IPS-18a (cell line): Measurements from ENCODE around the gene MLYCD.

ENCODE experiments used
- H3K27ac ChIP-seq: one replicate; pipeline ENCODE4 v1.5.1; 2013; ENCODE audit warnings: low read length
- H3K27me3 ChIP-seq: one replicate; pipeline ENCODE4 v1.6.1; 2013; ENCODE audit warnings: mild to moderate bottlenecking, low read length; ENCODE audit not compliant: control insufficient read depth, insufficient read depth
- H3K36me3 ChIP-seq: one replicate; pipeline ENCODE4 v1.6.1; 2013; ENCODE audit warnings: low read depth, low read length; ENCODE audit not compliant: control insufficient read depth
- H3K4me1 ChIP-seq: one replicate; pipeline ENCODE4 v1.6.1; 2013; ENCODE audit warnings: low read depth, low read length; ENCODE audit not compliant: control insufficient read depth
- H3K4me3 ChIP-seq: one replicate; pipeline ENCODE4 v1.5.1; 2013; ENCODE audit warnings: low read length
- H3K9ac ChIP-seq: one replicate; pipeline ENCODE4 v1.6.1; 2013; ENCODE audit warnings: mild to moderate bottlenecking, low read length, moderate library complexity
- H3K9me3 ChIP-seq: one replicate; pipeline ENCODE4 v1.6.1; 2013; ENCODE audit warnings: low read depth, low read length; ENCODE audit not compliant: control insufficient read depth

MLYCD gene

DNA sequence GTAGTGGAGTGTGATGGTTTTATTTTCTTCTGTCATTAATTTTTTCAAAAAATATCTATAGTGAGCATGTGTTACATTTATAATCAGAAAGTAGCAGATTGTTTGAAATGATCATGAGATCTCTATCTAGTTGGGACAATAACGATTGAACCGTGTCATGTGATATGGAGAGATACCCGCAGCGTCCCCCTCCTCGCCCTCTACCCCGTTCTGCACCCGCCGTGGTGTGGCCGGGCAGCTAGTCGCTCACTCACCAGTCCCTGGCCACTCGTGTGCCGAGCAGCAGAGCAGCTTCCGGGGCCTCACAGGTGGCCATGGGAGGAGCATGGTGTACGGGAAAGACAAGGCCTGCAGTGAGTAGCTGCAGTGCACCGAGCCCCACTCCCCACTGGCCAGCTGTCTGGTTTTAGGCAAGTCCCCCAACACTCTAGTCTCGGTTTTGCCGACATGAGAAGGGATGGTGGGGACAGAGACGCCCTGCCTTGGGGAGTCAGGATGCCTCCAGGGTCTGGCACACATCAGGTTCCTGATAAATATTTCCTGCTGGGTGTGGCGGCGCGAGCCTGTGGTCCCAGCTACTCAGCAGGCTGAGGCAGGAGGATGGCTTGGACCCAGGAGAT lies 15.3 kb downstream of the MLYCD start:
- Histone ChIP-seq H3K27me3 (no peaks in the 10 kb centered on the region), H3K4me1 (no peaks in the 10 kb centered on the region), H3K36me3 (peaks cover 23% of the 10 kb centered on the region), H3K9me3 (no peaks in the 10 kb centered on the region), H3K27ac (no peak overlapping the region), H3K4me3 (no peak overlapping the region), H3K9ac (no peak overlapping the region)

DNA sequence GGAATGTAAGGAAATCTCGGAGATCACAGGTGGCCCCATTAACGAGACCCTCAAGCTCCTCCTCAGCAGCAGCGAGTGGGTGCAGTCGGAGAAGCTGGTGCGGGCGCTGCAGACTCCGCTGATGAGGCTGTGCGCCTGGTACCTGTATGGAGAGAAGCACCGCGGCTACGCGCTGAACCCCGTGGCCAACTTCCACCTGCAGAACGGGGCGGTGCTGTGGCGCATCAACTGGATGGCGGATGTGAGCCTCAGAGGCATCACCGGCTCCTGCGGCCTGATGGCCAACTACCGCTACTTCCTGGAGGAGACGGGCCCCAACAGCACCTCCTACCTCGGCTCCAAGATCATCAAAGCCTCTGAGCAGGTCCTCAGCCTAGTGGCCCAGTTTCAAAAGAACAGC lies 16.2 kb downstream of the MLYCD start:
- H3K4me1 ChIP-seq = no peaks in the 10 kb centered on the region
- H3K27me3 ChIP-seq = no peaks in the 10 kb centered on the region
- no peak overlapping the region for H3K9ac ChIP-seq
- no peak overlapping the region for H3K27ac ChIP-seq
- H3K9me3 ChIP-seq = no peaks in the 10 kb centered on the region
- H3K36me3 ChIP-seq = peaks cover 29% of the 10 kb centered on the region
- H3K4me3 ChIP-seq = no peak overlapping the region

DNA sequence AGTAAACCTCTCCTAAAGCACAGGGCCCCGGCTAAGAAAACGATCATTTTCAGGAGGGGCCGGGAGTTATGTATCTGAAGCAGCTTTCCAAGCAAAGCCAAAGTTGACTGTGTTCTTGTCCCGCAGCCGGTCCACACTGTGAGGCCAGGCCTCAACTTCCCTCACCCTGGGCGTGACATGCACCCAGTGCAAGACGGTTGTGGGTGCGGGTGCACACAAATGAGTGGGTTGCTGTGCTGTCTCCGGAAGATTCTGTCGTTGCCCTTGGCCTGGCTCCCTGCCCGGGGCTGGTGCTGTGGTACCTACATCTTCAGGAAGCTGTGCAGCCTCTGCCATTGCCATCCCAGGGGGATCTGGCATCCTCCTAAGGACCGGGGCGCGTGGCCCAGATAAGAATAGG lies 16.6 kb downstream of the MLYCD start:
- no peak overlapping the region for H3K9ac ChIP-seq
- peaks cover 29% of the 10 kb centered on the region for H3K36me3 ChIP-seq
- H3K27me3 ChIP-seq = no peaks in the 10 kb centered on the region
- H3K4me3 ChIP-seq = no peak overlapping the region
- no peak overlapping the region for H3K27ac ChIP-seq
- H3K9me3 ChIP-seq = no peaks in the 10 kb centered on the region
- H3K4me1 ChIP-seq = no peaks in the 10 kb centered on the region

DNA sequence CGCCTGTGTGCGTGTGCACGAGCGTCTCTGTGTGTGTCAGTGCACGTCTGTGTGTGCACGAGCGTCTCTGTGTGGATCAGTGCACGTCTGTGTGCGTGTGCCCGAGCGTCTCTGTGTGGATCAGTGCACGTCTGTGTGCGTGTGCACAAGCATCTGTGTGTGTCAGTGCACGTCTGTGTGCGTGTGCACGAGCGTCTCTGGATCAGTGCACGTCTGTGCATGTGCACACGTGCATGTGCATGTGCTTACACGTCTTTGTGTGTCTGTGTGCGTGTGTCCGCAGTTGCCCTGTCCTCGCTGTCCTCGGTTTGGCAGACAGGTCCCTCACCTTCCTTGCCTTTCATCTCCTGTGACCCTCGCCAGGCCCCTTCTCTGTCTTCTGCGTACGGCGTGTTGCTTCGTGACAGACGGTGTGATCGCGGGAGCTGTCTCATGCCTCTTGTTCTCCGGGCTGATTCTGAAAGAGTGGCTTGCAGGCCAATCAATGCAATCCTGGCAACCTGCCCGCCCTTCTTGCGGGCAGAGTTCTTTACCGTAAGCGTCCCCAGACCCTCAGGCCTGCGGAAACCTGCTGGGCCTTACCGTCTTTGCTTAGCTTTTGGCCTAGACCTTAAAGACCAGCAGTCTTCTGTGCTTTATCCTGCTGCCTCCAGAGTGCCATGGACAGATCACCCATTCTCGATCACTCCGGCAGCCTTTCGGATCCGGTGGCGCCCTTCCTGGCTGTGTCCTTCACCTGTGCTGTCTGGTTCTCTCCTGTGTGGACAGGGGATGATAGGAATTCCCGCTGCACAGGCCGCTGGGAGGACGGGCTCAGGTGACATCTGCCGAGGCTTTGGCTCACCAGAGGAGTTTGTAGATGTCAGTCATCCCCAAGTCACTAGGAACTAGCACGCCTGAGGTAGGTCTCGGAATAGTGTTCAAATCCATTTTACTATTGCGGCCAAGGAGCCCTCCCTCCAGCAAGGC lies 18.5 kb downstream of the MLYCD start:
- Histone ChIP-seq H3K9ac (no peak overlapping the region), H3K36me3 (peaks cover 28% of the 10 kb centered on the region), H3K4me1 (no peaks in the 10 kb centered on the region), H3K4me3 (no peak overlapping the region), H3K27me3 (no peaks in the 10 kb centered on the region), H3K9me3 (no peaks in the 10 kb centered on the region), H3K27ac (no peak overlapping the region)

DNA sequence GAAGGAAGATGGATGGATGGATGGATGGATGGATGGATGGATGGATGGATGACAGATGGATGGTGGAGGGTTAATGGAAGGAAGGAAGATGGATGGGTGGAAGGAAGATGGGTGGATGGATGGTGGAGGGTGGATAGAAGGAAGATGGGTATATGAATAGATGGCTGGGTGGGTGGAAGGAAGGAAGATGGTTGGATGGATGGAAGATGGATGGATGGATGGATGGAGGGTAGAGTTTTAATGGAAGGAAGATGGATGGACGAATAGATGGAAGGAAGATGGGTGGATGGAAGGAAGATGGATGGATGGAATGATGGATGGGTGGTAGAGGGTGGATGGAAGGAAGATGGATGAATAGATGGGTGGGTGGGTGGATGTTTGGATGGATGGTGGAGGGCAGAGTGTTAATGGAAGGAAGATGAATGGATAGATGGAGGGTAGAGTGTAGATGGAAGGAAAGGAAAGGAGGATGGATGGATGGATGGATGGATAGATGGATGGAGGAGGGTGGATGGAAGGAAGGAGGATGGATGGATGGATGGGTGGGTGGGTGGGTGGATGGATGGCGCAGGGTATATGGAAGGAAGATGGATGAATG lies 22.1 kb downstream of the MLYCD start:
- Histone ChIP-seq H3K9me3 (no peaks in the 10 kb centered on the region), H3K4me1 (no peaks in the 10 kb centered on the region), H3K27me3 (no peaks in the 10 kb centered on the region), H3K9ac (no peak overlapping the region), H3K27ac (no peak overlapping the region), H3K36me3 (peaks cover 19% of the 10 kb centered on the region), H3K4me3 (no peak overlapping the region)

DNA sequence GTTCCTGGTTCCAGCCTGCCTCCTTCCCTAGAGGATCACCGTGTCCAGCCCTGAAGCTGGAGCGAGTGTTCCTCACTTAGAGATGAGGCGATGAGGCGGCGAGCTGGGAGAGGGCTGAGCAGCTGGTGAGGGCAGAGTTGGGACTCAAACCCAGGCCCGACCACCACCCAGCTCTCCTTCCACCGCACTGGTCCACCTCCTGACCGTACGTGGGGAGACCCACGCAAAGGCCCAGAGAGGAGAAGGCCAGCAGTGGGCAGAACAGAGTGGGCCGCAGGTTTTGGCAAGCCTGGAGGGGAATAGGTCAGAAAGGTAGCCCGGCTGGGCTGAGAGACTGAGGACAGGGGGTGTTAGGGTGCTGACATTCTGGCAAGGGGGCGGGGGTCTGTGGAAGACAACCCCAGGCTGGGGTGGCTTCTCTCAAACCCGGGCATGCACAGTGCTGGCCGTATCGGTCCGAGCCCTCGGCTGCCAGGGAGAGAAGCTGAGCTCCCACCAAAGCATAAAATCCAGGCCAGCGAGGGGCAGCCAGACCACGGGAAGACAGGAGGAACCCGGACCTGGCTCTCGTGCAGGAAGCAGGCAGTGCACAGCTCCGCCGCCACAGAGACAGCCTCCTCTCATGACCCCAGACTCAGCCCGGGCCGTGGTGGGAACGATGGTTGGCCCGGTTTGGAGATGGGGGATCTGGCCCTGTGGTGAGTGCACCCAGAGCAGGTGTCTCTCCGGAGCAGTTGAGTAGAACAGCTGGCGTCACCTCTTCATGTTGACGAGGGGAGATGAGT lies 24.9 kb downstream of the MLYCD start:
- Histone ChIP-seq H3K4me3 (no peak overlapping the region), H3K27me3 (no peaks in the 10 kb centered on the region), H3K27ac (no peak overlapping the region), H3K9me3 (no peaks in the 10 kb centered on the region), H3K36me3 (peaks cover 10% of the 10 kb centered on the region), H3K9ac (no peak overlapping the region), H3K4me1 (peaks cover 12% of the 10 kb centered on the region)

DNA sequence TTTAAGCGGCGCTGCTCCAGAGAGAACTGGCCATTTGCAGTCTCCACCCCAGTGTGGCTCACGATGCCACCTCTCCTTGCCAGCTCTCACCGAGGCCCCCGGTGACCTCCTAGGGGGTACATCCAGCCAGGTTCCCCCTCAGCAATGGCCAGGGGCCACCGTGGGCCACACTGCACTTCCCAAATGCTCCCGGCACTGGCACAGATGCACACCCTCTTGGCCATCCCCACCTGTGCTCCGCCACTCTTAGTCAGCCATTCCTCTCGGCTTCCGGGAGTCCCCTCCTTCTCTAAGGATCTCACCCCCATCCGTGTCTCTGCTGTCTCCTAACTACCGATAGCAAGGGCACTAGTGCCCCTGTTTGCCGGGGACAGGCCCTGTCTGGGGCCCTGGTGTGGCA lies 25.8 kb downstream of the MLYCD start:
- Histone ChIP-seq H3K4me3 (no peak overlapping the region), H3K36me3 (peaks cover 3% of the 10 kb centered on the region), H3K4me1 (peaks cover 12% of the 10 kb centered on the region), H3K9ac (no peak overlapping the region), H3K9me3 (no peaks in the 10 kb centered on the region), H3K27me3 (no peaks in the 10 kb centered on the region), H3K27ac (no peak overlapping the region)

DNA sequence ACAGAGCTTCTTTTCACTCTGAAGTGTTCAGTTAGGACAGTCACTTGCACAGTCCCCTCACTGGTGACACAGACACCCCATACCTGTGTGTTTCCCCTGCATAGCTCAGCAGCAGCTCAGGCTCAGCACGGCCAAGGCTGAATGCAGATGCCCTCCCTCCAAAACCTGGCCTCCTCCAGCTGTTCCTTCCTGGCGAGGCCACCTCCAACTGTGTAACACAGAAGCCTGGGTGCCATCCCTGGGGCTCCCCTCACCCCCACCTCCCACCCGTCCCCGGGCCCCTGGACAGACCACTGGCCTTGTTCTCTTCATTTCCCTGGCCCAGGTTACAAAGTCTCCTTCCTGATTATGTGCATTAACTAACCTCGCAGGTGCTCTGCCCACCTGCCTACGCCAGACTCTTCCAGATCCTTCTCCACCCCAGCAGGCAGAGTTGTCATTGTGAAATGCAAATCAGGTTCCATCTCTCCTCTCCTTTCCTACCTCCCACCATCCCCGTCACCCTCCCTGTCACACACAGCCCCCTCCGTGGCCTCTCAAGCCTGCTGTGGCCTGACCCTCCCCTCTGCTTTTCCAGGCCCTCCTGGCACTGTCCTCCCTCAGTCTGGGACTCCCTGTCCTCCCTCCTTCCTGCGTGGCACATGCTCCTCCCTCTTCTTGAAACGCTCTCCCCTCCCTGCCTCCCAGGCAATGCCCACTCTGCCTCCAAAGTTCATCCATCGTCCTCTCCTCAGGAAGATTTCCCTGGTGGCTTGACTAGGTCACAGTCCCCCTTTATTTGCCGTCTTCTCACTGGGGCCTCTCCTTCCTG lies 26.4 kb downstream of the MLYCD start:
- no peaks in the 10 kb centered on the region for H3K27me3 ChIP-seq
- H3K4me3 ChIP-seq = no peak overlapping the region
- H3K9ac ChIP-seq = no peak overlapping the region
- H3K36me3 ChIP-seq = no peaks in the 10 kb centered on the region
- H3K4me1 ChIP-seq = peaks cover 12% of the 10 kb centered on the region
- H3K27ac ChIP-seq = no peak overlapping the region
- no peaks in the 10 kb centered on the region for H3K9me3 ChIP-seq

DNA sequence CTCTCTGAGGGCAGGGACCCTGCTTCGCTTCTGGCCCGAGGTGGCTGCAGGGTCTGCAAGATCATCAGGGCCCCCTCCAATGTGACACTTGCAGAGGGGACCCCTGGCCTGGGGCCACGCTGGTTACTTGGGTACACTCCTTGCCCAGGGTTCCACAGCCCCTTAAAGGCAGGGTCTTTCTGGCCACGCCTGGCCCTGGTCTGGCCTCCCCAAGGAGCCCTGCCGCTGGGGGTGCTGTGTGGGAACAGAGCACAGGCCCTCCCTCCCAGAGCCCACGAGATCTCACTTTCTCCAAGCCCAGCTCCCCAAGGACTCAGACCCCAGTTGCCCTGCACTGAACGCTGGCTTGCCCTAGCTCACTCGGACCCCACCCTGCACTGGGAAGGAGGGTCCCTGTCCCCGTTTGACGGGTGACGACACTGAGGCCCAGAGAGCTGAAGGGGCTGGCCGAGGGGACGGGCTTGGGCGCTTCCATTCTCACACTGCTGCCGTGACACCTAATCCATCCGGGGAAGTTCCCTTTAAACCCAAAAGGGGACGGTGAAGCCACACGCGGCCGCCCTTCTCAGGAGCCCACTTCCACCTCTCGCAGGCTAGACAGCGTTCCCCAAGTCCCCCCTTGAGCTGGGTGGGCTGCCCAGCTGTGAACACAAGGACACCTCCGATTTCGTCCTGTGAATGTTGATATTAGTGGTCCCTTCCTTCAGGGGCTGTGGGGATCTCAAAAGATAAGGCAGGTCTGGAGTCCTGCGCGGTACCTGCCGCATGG lies 27.2 kb downstream of the MLYCD start:
- Histone ChIP-seq H3K27me3 (no peaks in the 10 kb centered on the region), H3K27ac (no peak overlapping the region), H3K4me3 (peak overlapping the region; percentile 50), H3K9ac (no peak overlapping the region), H3K4me1 (peaks cover 12% of the 10 kb centered on the region), H3K9me3 (no peaks in the 10 kb centered on the region), H3K36me3 (no peaks in the 10 kb centered on the region)

DNA sequence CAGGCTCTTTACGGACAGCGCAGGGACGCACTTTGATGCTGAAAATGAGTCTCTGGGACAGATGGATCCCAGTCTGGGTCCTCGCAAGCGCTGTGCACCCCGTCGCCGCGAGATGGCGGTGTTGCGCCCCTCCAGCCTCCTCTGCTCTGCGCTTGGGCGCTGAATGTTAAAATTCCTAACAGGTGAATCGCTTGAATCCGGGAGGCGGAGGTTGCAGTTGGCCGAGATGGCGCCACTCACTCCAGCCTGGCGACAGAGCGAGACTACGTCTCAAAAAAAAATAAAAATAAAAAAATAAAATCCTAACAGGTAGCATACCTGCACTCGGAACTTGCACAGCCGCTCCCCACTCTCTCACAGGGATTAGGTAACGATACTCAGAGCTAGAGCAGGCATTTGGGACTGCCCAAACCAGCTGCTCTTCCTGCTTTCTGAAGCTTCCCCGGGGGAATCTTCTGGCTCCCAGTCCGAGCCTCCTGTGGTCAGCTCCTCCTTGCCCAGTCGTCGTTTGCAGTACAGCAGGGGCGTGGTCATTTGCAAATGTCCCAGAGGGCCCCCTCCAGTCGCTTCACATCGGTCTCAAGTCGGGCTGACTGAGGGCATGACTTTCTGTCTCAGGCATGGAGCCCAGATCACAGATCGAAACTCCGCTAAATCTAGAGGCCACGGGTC lies 27.9 kb downstream of the MLYCD start:
- H3K27ac ChIP-seq = no peak overlapping the region
- no peaks in the 10 kb centered on the region for H3K36me3 ChIP-seq
- peak overlapping the region; percentile 50 for H3K4me3 ChIP-seq
- peaks cover 12% of the 10 kb centered on the region for H3K4me1 ChIP-seq
- no peaks in the 10 kb centered on the region for H3K27me3 ChIP-seq
- H3K9ac ChIP-seq = peak overlapping the region; percentile 21
- H3K9me3 ChIP-seq = no peaks in the 10 kb centered on the region
